Measurements from ENCODE around the gene ELOVL6. TPM values are rescaled to one million over a fixed set of nuclear protein-coding genes. Genes with fewer than 3 reads are reported as not detected.
"Not testable (repeated sequence)": the region's sequence is repeated elsewhere in the genome, so short reads cannot be mapped to it uniquely, and the experiment has no call there.

The ELOVL6 gene
- total RNA-seq, 1 donor from 2014 or later: 27.6 TPM

- no peak for DNase-seq (ENCODE audit: low spot score in 2 of 2, unreplicated experiment in 2 of 2)
- Mint-ChIP-seq H3K27me3 (ENCODE audit: low read depth) (no peaks in the 10 kb centered on the region), H3K4me3 (no peak overlapping the region), H3K36me3 (no peaks in the 10 kb centered on the region), H3K27ac (no peak overlapping the region), H3K9me3 (peaks cover 8% of the 10 kb centered on the region), H3K4me1 (no peaks in the 10 kb centered on the region)
- no peak for TF ChIP-seq CTCF (IDR thresholded peaks at IDR 0.05; ENCODE audit: unreplicated experiment)
Measured at GRCh38 chr4:110231869-110232268, 33.5 kb upstream of the ELOVL6 start.

GRCh38 chr4:110229266-110229665 is 30.9 kb upstream of the ELOVL6 start:
- no peak overlapping the region for H3K4me3 Mint-ChIP-seq
- H3K27me3 Mint-ChIP-seq (ENCODE audit: low read depth): no peaks in the 10 kb centered on the region
- H3K27ac Mint-ChIP-seq: no peak overlapping the region
- no peaks in the 10 kb centered on the region for H3K36me3 Mint-ChIP-seq
- DNase-seq (ENCODE audit: low spot score in 2 of 2, unreplicated experiment in 2 of 2): no peak
- H3K9me3 Mint-ChIP-seq: no peaks in the 10 kb centered on the region
- no peaks in the 10 kb centered on the region for H3K4me1 Mint-ChIP-seq
- no peak for TF ChIP-seq CTCF (IDR thresholded peaks at IDR 0.05; ENCODE audit: unreplicated experiment)

- Mint-ChIP-seq H3K27ac (no peak overlapping the region), H3K4me3 (no peak overlapping the region), H3K4me1 (peaks cover 5% of the 10 kb centered on the region), H3K36me3 (no peaks in the 10 kb centered on the region), H3K27me3 (ENCODE audit: low read depth) (no peaks in the 10 kb centered on the region), H3K9me3 (no peaks in the 10 kb centered on the region)
- TF ChIP-seq CTCF (IDR thresholded peaks at IDR 0.05; ENCODE audit: unreplicated experiment): no peak
- no peak for DNase-seq (ENCODE audit: low spot score in 2 of 2, unreplicated experiment in 2 of 2)
Measured at GRCh38 chr4:110224812-110225211, 26.4 kb upstream of the ELOVL6 start.

- no peak for DNase-seq (ENCODE audit: low spot score in 2 of 2, unreplicated experiment in 2 of 2)
- no peaks in the 10 kb centered on the region for H3K27me3 Mint-ChIP-seq (ENCODE audit: low read depth)
- no peak for TF ChIP-seq CTCF (IDR thresholded peaks at IDR 0.05; ENCODE audit: unreplicated experiment)
- no peak overlapping the region for H3K27ac Mint-ChIP-seq
- H3K4me1 Mint-ChIP-seq: peaks cover 5% of the 10 kb centered on the region
- no peak overlapping the region for H3K4me3 Mint-ChIP-seq
- H3K9me3 Mint-ChIP-seq: peaks cover 5% of the 10 kb centered on the region
- no peaks in the 10 kb centered on the region for H3K36me3 Mint-ChIP-seq
Measured at GRCh38 chr4:110224142-110224541, 25.7 kb upstream of the ELOVL6 start.

DNA sequence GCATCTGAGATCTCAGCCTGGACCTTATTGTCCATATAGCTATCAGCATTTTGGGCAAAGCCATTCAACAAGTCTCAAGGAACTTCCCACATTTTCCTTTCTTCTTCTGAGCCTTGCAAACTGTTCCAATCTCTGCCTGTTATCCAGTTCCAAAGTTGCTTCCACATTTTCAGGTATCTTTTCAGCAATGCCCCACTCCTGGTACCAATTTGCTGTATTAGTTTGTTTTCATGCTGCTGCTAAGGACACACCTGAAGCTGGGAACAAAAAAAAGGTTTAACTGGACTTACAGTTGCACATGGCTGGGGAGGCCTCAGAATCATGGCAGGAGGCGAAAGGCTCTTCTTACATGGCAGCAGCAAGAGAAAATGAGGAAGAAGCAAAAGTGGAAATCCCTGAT is 20.5 kb upstream of the ELOVL6 start:
- not testable (repeated sequence) for H3K4me1 Mint-ChIP-seq; H3K27me3 Mint-ChIP-seq (ENCODE audit: low read depth); H3K27ac Mint-ChIP-seq; DNase-seq (ENCODE audit: low spot score in 2 of 2, unreplicated experiment in 2 of 2); H3K4me3 Mint-ChIP-seq; H3K36me3 Mint-ChIP-seq
- peaks cover 15% of the 10 kb centered on the region for H3K9me3 Mint-ChIP-seq

GRCh38 chr4:110217181-110217580 is 18.8 kb upstream of the ELOVL6 start:
- not testable (repeated sequence) for H3K27me3 Mint-ChIP-seq (ENCODE audit: low read depth); H3K4me1 Mint-ChIP-seq; H3K27ac Mint-ChIP-seq

GRCh38 chr4:110216129-110216528 is 17.7 kb upstream of the ELOVL6 start:
- TF ChIP-seq CTCF (IDR thresholded peaks at IDR 0.05; ENCODE audit: unreplicated experiment): no peak
- H3K4me1 Mint-ChIP-seq: peaks cover 3% of the 10 kb centered on the region
- H3K36me3 Mint-ChIP-seq: no peaks in the 10 kb centered on the region
- H3K27ac Mint-ChIP-seq: no peak overlapping the region
- no peaks in the 10 kb centered on the region for H3K27me3 Mint-ChIP-seq (ENCODE audit: low read depth)
- DNase-seq (ENCODE audit: low spot score in 2 of 2, unreplicated experiment in 2 of 2): no peak
- H3K4me3 Mint-ChIP-seq: no peak overlapping the region
- peaks cover 15% of the 10 kb centered on the region for H3K9me3 Mint-ChIP-seq

More at GRCh38 chr4:110217181-110217580, 18.8 kb upstream of the ELOVL6 start:
- H3K9me3 Mint-ChIP-seq: peaks cover 15% of the 10 kb centered on the region
- DNase-seq (ENCODE audit: low spot score in 2 of 2, unreplicated experiment in 2 of 2); H3K4me3 Mint-ChIP-seq; H3K36me3 Mint-ChIP-seq: not testable (repeated sequence)
